Hepatocyte (in vitro differentiated cells): Measurements from ENCODE around the gene GALNT18. TPM values are rescaled to one million over a fixed set of nuclear protein-coding genes. Genes with fewer than 3 reads are reported as not detected.

Source experiments
- DNase-seq: peaks from one replicate; pipeline ENCODE4 v3.0.0-alpha.2; 2016; ENCODE audit warnings: low spot score
- H2AFZ ChIP-seq: fragments of 200-600 bp; sonication (generic); 2 replicates; pipeline ENCODE4 v1.6.0; 2016; ENCODE audit warnings: antibody characterized with exemption, mild to moderate bottlenecking
- H3K27ac ChIP-seq: fragments of 200-600 bp; sonication (generic); 2 replicates; pipeline ENCODE4 v1.5.1; 2016; ENCODE audit warnings: mild to moderate bottlenecking
- H3K27me3 ChIP-seq: fragments of 200-600 bp; sonication (generic); 2 replicates; pipeline ENCODE4 v1.6.1; 2016
- H3K36me3 ChIP-seq: fragments of 200-600 bp; sonication (generic); replicated peaks from 2 replicates; pipeline ENCODE4 v1.5.1; 2016; ENCODE audit warnings: low read depth; ENCODE audit not compliant: insufficient read depth
- H3K4me1 ChIP-seq: fragments of 200-600 bp; sonication (generic); 2 replicates; pipeline ENCODE4 v1.5.1; 2016; ENCODE audit warnings: mild to moderate bottlenecking, moderate library complexity; ENCODE audit not compliant: insufficient read depth
- H3K4me2 ChIP-seq: fragments of 200-600 bp; sonication (generic); 2 replicates; pipeline ENCODE4 v1.6.0; 2016
- H3K4me3 ChIP-seq: fragments of 200-600 bp; sonication (generic); 2 replicates; pipeline ENCODE4 v1.5.1; 2016; ENCODE audit warnings: mild to moderate bottlenecking
- H3K79me2 ChIP-seq: fragments of 200-600 bp; sonication (generic); 2 replicates; pipeline ENCODE4 v1.6.0; 2017; ENCODE audit warnings: mild to moderate bottlenecking
- H3K9me2 ChIP-seq: fragments of 200-600 bp; sonication (generic); replicated peaks from 2 replicates; pipeline ENCODE4 v1.6.0; 2017; ENCODE audit warnings: mild to moderate bottlenecking; ENCODE audit not compliant: insufficient read depth
- H3K9me3 ChIP-seq: fragments of 200-600 bp; sonication (generic); 2 replicates; pipeline ENCODE4 v1.5.1; 2016; ENCODE audit warnings: low read depth, mild to moderate bottlenecking
- H4K20me1 ChIP-seq: fragments of 200-600 bp; sonication (generic); 2 replicates; pipeline ENCODE4 v1.6.0; 2016; ENCODE audit warnings: mild to moderate bottlenecking; ENCODE audit not compliant: insufficient read depth, poor library complexity, severe bottlenecking
- CTCF ChIP-seq: fragments of 200-600 bp; sonication (generic); IDR thresholded peaks from 2 replicates; pipeline ENCODE4 v1.5.1; 2016; ENCODE audit warnings: antibody characterized with exemption, mild to moderate bottlenecking; ENCODE audit not compliant: poor library complexity
- EZH2 ChIP-seq: fragments of 200-600 bp; sonication (generic); IDR thresholded peaks from 2 replicates; pipeline ENCODE4 v1.6.1; 2016; ENCODE audit warnings: antibody characterized with exemption, mild to moderate bottlenecking, borderline replicate concordance
- EZH2phosphoT487 ChIP-seq: fragments of 200-600 bp; sonication (generic); IDR thresholded peaks from one replicate; pipeline ENCODE4 v1.6.1; 2018; ENCODE audit warnings: antibody characterized with exemption, mild to moderate bottlenecking, low read depth, moderate library complexity; ENCODE audit not compliant: unreplicated experiment, severe bottlenecking
- WGBS: methylation state at CpG from one replicate; pipeline ENCODE4 v1.1.6; 2016; ENCODE audit warnings: low lambda C conversion rate; ENCODE audit errors: missing lambda C conversion rate; 5-methylcytosine and 5-hydroxymethylcytosine counted together
- polyA plus RNA-seq: library from polyadenylated mRNA; unstranded; fragments of >200 nt; fragmentation: Nextera tagmentation; extraction: Ambion mirVana; gene quantifications from 2 replicates; pipeline ENCODE4 v1.2.1, GENCODE V29; 2016
- total RNA-seq: library from RNA; depleted of rRNA; stranded (reverse); fragments of >200 nt; gene quantifications from 2 replicates; pipeline ENCODE4 v1.2.3, GENCODE V29; 2014

Gene GALNT18
- total and polyA plus RNA-seq, 2 experiments from 2014 or later = 11.6 to 22.4 TPM

DNA sequence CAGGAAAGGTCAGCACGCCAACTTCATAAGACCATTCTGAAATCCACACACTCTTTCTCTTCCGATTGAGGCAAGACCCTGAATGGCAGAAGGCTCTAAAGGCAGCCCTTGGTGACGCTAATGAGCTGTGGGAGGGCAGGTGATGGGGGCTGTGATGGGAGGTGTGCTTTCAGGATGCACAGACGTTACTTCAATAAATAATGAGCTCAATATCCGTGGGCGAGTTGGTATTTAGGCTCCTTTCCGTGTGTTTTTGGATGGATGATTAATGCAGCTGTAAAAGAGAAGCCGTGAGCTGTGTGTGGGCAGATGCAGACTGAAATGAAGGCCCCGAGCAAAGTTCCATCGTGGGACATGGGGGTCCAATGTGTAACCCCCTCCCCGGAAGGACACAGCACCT, 138.2 kb downstream of the GALNT18 start:
- no peak overlapping the region for H3K4me2 ChIP-seq
- no peaks in the 10 kb centered on the region for H3K27me3 ChIP-seq
- no peaks in the 10 kb centered on the region for H3K9me2 ChIP-seq
- H2AFZ ChIP-seq = no peak overlapping the region
- no peaks in the 10 kb centered on the region for H3K9me3 ChIP-seq
- no peak overlapping the region for H3K4me3 ChIP-seq
- no peaks in the 10 kb centered on the region for H3K4me1 ChIP-seq
- no peaks in the 10 kb centered on the region for H3K79me2 ChIP-seq
- WGBS = 78% methylated on average over 11 of the region's 11 CpGs
- H3K36me3 ChIP-seq = no peaks in the 10 kb centered on the region
- no peak overlapping the region for H3K27ac ChIP-seq
- TF ChIP-seq EZH2phosphoT487 (no peak), CTCF (no peak), EZH2 (no peak)
- H4K20me1 ChIP-seq = no peaks in the 10 kb centered on the region
- no peak for DNase-seq

DNA sequence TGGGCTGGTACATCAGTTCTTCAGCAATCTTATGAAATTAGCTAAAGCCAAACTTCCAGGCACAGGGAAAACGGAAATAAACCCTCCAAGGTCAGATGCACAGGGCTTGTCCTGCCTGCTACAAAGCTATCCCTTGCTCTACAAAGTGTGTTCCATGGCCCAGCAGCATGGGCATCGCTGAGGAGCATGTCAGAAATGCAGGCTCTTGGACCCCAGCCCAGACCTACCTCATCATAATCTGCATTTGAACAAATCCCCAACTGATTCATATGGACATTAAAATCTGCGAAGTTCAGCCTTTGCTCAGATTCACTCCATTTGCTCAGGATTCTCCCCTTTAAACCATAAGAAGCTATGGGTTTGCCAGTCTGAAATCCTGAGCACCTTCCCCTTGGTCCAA, 139.1 kb downstream of the GALNT18 start:
- Histone ChIP-seq H3K9me3 (no peaks in the 10 kb centered on the region), H3K4me3 (no peak overlapping the region), H3K36me3 (no peaks in the 10 kb centered on the region), H3K4me1 (no peaks in the 10 kb centered on the region), H3K9me2 (no peaks in the 10 kb centered on the region), H3K27me3 (no peaks in the 10 kb centered on the region), H3K79me2 (no peaks in the 10 kb centered on the region), H3K27ac (no peak overlapping the region), H4K20me1 (no peaks in the 10 kb centered on the region), H2AFZ (no peak overlapping the region), H3K4me2 (no peak overlapping the region)
- no peak for TF ChIP-seq EZH2
- TF ChIP-seq EZH2phosphoT487 = no peak
- no peak for TF ChIP-seq CTCF
- no peak for DNase-seq
- 94% methylated on average over 3 of the region's 3 CpGs for WGBS

GRCh38 chr11:11481371-11481770, 140.4 kb downstream of the GALNT18 start:
- no peak for TF ChIP-seq EZH2phosphoT487
- TF ChIP-seq CTCF = no peak
- no peak for TF ChIP-seq EZH2
- H3K36me3 ChIP-seq = no peaks in the 10 kb centered on the region
- 91% methylated on average over 4 of the region's 4 CpGs for WGBS
- no peaks in the 10 kb centered on the region for H3K4me1 ChIP-seq
- DNase-seq = no peak
- H3K79me2 ChIP-seq = no peaks in the 10 kb centered on the region
- no peak overlapping the region for H3K27ac ChIP-seq
- H2AFZ ChIP-seq = no peak overlapping the region
- H3K27me3 ChIP-seq = no peaks in the 10 kb centered on the region
- no peaks in the 10 kb centered on the region for H4K20me1 ChIP-seq
- H3K9me2 ChIP-seq = no peaks in the 10 kb centered on the region
- H3K4me2 ChIP-seq = no peak overlapping the region
- H3K4me3 ChIP-seq = no peak overlapping the region
- H3K9me3 ChIP-seq = no peaks in the 10 kb centered on the region

DNA sequence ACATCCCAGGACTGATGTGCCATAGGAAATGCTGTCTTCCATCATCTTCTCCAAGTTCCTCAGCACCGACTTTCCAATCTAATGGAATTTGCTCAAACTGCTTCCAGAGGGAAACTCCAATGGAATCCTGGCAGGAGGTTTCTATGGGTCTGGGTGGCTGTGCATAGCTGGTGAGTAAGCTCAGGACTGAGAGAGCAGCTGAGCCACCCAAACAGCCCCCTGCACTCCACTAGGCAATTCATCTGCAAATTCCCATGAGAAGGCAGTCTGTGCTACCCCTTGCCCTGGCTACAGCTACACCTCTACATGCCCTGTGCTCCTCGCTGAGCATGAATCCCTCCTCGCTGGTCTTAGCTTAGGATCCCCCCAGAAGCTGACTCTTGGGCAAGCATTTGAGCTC, 140.8 kb downstream of the GALNT18 start:
- H3K36me3 ChIP-seq = no peaks in the 10 kb centered on the region
- no peaks in the 10 kb centered on the region for H3K9me2 ChIP-seq
- H4K20me1 ChIP-seq = no peaks in the 10 kb centered on the region
- no peaks in the 10 kb centered on the region for H3K27me3 ChIP-seq
- no peak overlapping the region for H2AFZ ChIP-seq
- no peak overlapping the region for H3K27ac ChIP-seq
- 87% methylated on average over 2 of the region's 3 CpGs for WGBS
- DNase-seq = no peak
- H3K4me3 ChIP-seq = no peak overlapping the region
- no peaks in the 10 kb centered on the region for H3K9me3 ChIP-seq
- H3K4me1 ChIP-seq = no peaks in the 10 kb centered on the region
- TF ChIP-seq EZH2phosphoT487 (no peak), EZH2 (no peak), CTCF (no peak)
- no peaks in the 10 kb centered on the region for H3K79me2 ChIP-seq
- H3K4me2 ChIP-seq = no peak overlapping the region
